GM19193 (cell line): Measurements from ENCODE around the gene CSMD2.

ENCODE experiments used
- POLR2A ChIP-seq: IDR thresholded peaks from 4 replicates; pipeline ENCODE4 v1.6.1; 2011; ENCODE audit not compliant: insufficient read depth, insufficient read length; ENCODE audit errors: extremely low read depth

Gene CSMD2

GRCh38 chr1:33758698-33759097 lies 406.3 kb downstream of the CSMD2 start:
- TF ChIP-seq POLR2A = no peak

DNA sequence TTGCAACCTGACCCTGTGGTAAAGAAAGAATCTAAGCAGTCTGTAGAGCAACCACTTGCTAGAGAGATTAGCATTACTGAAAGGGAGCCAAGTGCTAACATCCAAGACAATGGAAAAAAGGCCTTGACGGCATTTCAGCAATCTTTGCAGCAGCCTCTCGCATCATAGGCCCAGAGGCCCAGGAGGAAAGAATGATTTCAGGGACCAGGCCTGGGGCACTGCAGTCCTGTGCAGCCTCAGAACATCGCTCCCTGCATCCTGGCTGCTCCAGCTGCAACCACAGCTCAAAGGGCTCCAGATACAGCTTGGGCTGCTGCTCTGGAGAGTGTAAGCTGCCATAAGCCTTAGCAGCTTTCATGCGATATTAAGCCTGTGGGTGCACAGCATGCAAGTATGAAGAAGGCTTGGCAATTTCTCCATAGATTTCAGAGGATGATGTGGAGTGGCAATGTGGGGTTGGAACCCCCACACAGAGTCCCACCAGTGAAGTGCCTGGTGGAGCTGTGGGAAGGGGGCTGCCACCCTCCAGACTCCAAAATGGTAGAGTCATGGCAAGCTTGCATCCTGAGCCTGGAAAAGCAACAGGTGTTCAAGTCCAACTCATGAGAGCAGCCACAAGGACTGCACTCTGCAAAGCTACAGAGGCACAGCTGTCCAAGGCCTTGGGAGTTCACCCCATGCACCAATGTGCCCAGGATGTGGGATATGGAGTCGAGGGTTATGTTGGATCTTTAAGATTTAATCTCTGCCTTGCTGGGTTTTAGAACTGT lies 411.8 kb downstream of the CSMD2 start:
- no peak for TF ChIP-seq POLR2A

- no peak for TF ChIP-seq POLR2A
Observed at GRCh38 chr1:33745942-33746341, 419.1 kb downstream of the CSMD2 start.

GRCh38 chr1:33743221-33743998 lies 421.6 kb downstream of the CSMD2 start:
- no peak for TF ChIP-seq POLR2A

DNA sequence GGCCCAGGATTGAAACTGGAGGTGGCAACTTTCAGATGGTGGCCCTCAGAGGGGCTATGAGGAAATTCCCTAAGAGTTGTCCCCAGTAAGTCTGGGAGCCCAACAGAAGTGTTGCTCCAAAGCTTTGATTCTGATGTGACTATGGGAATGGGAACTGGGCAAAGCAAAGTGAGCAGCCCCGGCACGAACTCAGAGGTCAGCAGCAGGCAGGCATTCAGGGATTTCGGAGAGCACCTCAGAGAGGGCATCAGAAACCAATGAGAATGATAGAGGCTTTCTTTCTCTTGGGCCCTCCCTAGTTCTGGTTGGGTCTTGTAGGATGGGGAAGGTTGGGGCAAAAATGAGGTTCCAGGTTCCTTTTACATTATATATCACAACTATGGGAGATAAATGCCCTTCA lies 422.4 kb downstream of the CSMD2 start:
- no peak for TF ChIP-seq POLR2A

- no peak for TF ChIP-seq POLR2A
Observed at GRCh38 chr1:33741749-33742148, 423.3 kb downstream of the CSMD2 start.

GRCh38 chr1:33740040-33740744 lies 424.8 kb downstream of the CSMD2 start:
- no peak for TF ChIP-seq POLR2A

- TF ChIP-seq POLR2A = no peak
Observed at GRCh38 chr1:33738976-33739375, 426.1 kb downstream of the CSMD2 start.

- no peak for TF ChIP-seq POLR2A
Observed at GRCh38 chr1:33738536-33738935, 426.5 kb downstream of the CSMD2 start.

DNA sequence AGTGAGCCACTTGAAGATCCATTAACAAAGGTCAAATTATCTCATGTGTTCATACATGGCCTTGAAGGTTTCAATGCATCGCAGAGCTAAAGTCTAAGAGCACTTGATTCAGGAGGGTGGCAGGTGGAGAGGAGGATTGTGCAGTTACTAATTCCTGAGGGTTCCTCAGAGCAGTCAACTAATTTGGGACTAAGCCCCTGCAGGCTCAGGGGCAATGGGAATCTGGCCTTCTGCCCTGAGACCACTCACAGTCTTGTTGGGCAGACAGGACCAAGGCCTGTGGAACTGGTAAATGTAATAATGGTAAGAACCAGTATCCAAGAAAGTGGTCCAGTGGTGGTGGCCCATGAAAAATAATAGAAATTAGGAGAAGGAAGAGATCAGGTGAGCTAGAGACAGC lies 428.5 kb downstream of the CSMD2 start:
- no peak for TF ChIP-seq POLR2A

DNA sequence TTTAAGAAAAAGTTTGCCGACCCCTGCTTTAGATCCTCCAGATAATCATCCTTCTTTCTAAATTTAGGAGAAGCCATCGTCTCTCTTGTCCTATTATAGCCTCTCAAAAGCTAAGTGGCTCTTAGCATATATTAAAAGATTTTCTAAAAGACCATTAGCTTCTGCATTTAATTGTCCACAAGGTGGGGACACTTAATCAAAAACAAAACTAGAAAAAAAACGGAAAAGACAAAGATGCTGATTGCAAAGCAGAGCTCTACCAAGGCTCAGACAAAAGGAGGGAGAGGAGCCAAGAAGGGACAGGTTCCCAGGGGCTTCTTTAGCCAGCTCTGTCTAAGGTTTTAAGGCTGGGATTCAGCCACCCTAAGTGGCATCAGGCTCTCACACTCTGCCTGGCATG lies 429.4 kb downstream of the CSMD2 start:
- TF ChIP-seq POLR2A = no peak

GRCh38 chr1:33727310-33727709 lies 437.7 kb downstream of the CSMD2 start:
- TF ChIP-seq POLR2A = no peak

DNA sequence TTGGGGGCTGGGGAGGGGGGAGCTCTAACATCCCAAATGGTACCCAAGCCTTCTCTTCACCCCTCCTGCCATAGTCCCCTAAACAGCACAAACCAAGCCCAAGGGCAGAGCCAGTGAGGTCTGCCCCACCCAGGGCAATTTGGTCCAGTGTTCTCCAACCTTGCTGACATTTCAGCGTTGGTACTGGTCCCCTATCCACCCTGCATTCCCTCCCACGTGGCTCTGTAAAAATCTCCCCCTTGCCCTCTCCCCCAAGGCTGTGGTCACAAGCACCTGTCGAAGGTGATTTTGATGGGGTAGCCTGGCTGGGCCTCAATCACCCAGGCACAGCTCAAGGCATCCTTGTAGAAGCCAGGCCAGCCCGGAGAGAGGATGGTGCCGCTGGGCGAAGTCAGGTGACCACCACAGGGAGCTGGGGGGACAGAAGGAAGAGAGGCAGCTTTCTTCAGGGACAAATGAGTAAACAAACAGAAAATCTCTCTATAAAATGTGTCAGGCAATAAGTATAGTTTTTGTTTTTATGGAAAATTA lies 438.7 kb downstream of the CSMD2 start:
- TF ChIP-seq POLR2A = no peak

DNA sequence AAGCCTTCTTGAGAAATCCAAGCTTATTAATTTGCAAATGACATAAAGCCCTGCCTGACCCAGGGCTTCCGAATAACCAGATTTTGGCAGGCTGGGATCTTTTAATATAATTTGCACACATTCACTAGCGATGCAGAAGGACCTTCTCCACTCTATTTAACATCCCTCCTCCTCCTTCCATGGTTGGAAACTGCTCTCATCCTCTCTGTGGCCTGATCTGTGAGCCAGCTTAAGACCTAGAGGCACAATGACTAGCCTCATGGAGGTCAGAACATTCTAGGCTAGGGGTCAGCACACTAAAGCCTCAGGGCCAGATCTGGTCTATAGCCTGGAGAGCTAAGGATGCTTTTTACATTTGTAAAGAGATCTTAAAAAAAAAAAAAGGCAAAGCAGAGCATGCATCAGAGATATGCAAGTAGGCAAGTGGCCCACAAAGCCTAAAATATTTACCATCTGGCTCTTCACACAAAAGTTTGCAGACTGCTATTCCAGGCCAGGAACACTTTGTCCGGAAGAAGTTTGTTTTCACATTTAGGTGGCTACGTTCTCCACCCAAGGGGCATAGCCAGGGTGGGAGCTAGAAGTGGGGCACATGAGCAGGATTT lies 439.4 kb downstream of the CSMD2 start:
- TF ChIP-seq POLR2A = no peak

DNA sequence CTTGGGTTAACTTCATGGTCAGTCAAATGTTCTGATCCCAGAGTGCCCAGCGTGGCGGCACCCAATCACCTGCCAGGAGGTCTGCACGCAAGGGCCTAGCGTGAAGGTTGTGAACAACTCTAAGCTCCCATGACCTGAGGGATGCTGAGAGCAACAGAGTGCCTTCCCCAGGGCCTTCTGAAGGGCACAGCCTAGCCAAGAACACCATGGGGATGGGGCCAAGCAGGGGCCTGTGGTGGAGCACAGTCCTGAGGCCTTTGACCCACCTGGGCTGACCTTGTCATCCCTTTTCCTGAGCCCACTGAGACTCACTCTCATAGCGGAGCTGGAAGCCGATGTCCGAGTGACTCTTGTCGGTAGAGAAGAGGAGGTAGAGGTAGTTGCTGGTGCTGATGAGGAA lies 440.0 kb downstream of the CSMD2 start:
- TF ChIP-seq POLR2A = no peak
